Smooth muscle cell (in vitro differentiated cells): Measurements from ENCODE around the gene SC5D. TPM values are rescaled to one million over a fixed set of nuclear protein-coding genes. Genes with fewer than 3 reads are reported as not detected.

Experiments
- DNase-seq: peaks from one replicate; lab custom pipeline; 2025; ENCODE audit not compliant: unreplicated experiment; lab: John Stamatoyannopoulos, UW
- H2AFZ ChIP-seq: fragments of 200-600 bp; sonication (generic); 2 replicates; pipeline ENCODE4 v1.6.0; 2016; ENCODE audit warnings: antibody characterized with exemption, low read depth, mild to moderate bottlenecking
- H3F3A ChIP-seq: fragments of 200-600 bp; sonication (generic); 2 replicates; pipeline ENCODE4 v1.6.0; 2017; ENCODE audit warnings: antibody characterized with exemption, low read depth
- H3K27ac ChIP-seq: fragments of 200-600 bp; sonication (generic); 2 replicates; pipeline ENCODE4 v1.5.1; 2016; ENCODE audit warnings: low read depth, mild to moderate bottlenecking
- H3K27me3 ChIP-seq: fragments of 200-600 bp; sonication (generic); 2 replicates; pipeline ENCODE4 v1.6.1; 2016; ENCODE audit warnings: low read depth, mild to moderate bottlenecking
- H3K36me3 ChIP-seq: fragments of 200-600 bp; sonication (generic); 2 replicates; pipeline ENCODE4 v1.5.1; 2016; ENCODE audit warnings: low read depth
- H3K4me1 ChIP-seq: fragments of 200-600 bp; sonication (generic); 2 replicates; pipeline ENCODE4 v1.5.1; 2016; ENCODE audit warnings: low read depth
- H3K4me2 ChIP-seq: fragments of 200-600 bp; sonication (generic); 2 replicates; pipeline ENCODE4 v1.6.0; 2016; ENCODE audit warnings: mild to moderate bottlenecking
- H3K4me3 ChIP-seq: fragments of 200-600 bp; sonication (generic); 2 replicates; pipeline ENCODE4 v1.5.1; 2016; ENCODE audit warnings: mild to moderate bottlenecking
- H3K79me2 ChIP-seq: fragments of 200-600 bp; sonication (generic); 2 replicates; pipeline ENCODE4 v1.6.0; 2016; ENCODE audit warnings: low read depth, mild to moderate bottlenecking
- H3K9ac ChIP-seq: fragments of 200-600 bp; sonication (generic); 2 replicates; pipeline ENCODE4 v1.6.0; 2016; ENCODE audit warnings: low read depth
- H3K9me3 ChIP-seq: fragments of 200-600 bp; sonication (generic); replicated peaks from 2 replicates; pipeline ENCODE4 v1.5.1; 2016; ENCODE audit warnings: low read depth
- H4K20me1 ChIP-seq: fragments of 200-600 bp; sonication (generic); 2 replicates; pipeline ENCODE4 v1.6.0; 2016; ENCODE audit warnings: low read depth
- CTCF ChIP-seq: fragments of 200-600 bp; sonication (generic); IDR thresholded peaks from 2 replicates; pipeline ENCODE4 v1.5.1; 2017; ENCODE audit warnings: borderline replicate concordance, mild to moderate bottlenecking, antibody characterized with exemption; ENCODE audit not compliant: insufficient read depth, poor library complexity, severe bottlenecking
- WGBS: methylation state at CpG from one replicate; pipeline ENCODE4 v1.1.7; 2016; ENCODE audit warnings: low lambda C conversion rate; 5-methylcytosine and 5-hydroxymethylcytosine counted together
- polyA plus RNA-seq: library from polyadenylated mRNA; unstranded; fragments of >200 nt; fragmentation: Nextera tagmentation; extraction: Ambion mirVana; gene quantifications from 2 replicates; pipeline ENCODE4 v1.2.1, GENCODE V29; 2016
- total RNA-seq: library from RNA; depleted of rRNA; stranded (reverse); fragments of >200 nt; gene quantifications from 2 replicates; pipeline ENCODE4 v1.2.3, GENCODE V29; 2014

The SC5D gene
- total and polyA plus RNA-seq, 2 experiments from 2014 or later, result 59.5 to 138 TPM

GRCh38 chr11:121337740-121338272 is 45.2 kb downstream of the SC5D start:
- Histone ChIP-seq H3K79me2 (no peaks in the 10 kb centered on the region), H2AFZ (no peak overlapping the region), H3K4me2 (no peak overlapping the region), H4K20me1 (no peaks in the 10 kb centered on the region), H3F3A (no peaks in the 10 kb centered on the region), H3K9me3 (no peaks in the 10 kb centered on the region), H3K4me3 (no peak overlapping the region), H3K36me3 (no peaks in the 10 kb centered on the region), H3K4me1 (no peaks in the 10 kb centered on the region), H3K27me3 (no peaks in the 10 kb centered on the region), H3K9ac (no peak overlapping the region), H3K27ac (no peak overlapping the region)
- no peak for DNase-seq
- 94% methylated on average over 6 of the region's 6 CpGs for WGBS
- no peak for TF ChIP-seq CTCF

- no peak for DNase-seq
These were observed 46.0 kb downstream of the SC5D start for GRCh38 chr11:121338536-121338935.

GRCh38 chr11:121340032-121340580 is 47.5 kb downstream of the SC5D start:
- Histone ChIP-seq H3K27me3 (no peaks in the 10 kb centered on the region), H3K36me3 (no peaks in the 10 kb centered on the region), H3K4me1 (no peaks in the 10 kb centered on the region), H3K9me3 (no peaks in the 10 kb centered on the region), H3F3A (no peaks in the 10 kb centered on the region), H3K79me2 (no peaks in the 10 kb centered on the region), H4K20me1 (no peaks in the 10 kb centered on the region), H3K9ac (no peak overlapping the region), H3K27ac (no peak overlapping the region), H2AFZ (no peak overlapping the region), H3K4me3 (no peak overlapping the region), H3K4me2 (no peak overlapping the region)
- TF ChIP-seq CTCF, result no peak
- WGBS, result 95% methylated on average over 4 of the region's 4 CpGs
- DNase-seq, result no peak

More at GRCh38 chr11:121338536-121338935, 46.0 kb downstream of the SC5D start:
- 97% methylated on average over 11 of the region's 11 CpGs for whole genome bisulfite sequencing
- Histone ChIP-seq H3K36me3 (no peaks in the 10 kb centered on the region), H3K9ac (no peak overlapping the region), H3K4me2 (no peak overlapping the region), H2AFZ (no peak overlapping the region), H3K27ac (no peak overlapping the region), H3K4me1 (no peaks in the 10 kb centered on the region), H3F3A (no peaks in the 10 kb centered on the region), H3K79me2 (no peaks in the 10 kb centered on the region), H3K4me3 (no peak overlapping the region), H3K9me3 (no peaks in the 10 kb centered on the region), H4K20me1 (no peaks in the 10 kb centered on the region), H3K27me3 (no peaks in the 10 kb centered on the region)
- no peak for TF ChIP-seq CTCF

GRCh38 chr11:121341609-121342008 is 49.0 kb downstream of the SC5D start:
- 95% methylated on average over 4 of the region's 4 CpGs for WGBS
- no peaks in the 10 kb centered on the region for H3K36me3 ChIP-seq
- no peak overlapping the region for H3K4me2 ChIP-seq
- H3F3A ChIP-seq, result no peaks in the 10 kb centered on the region
- H3K9me3 ChIP-seq, result no peaks in the 10 kb centered on the region
- H3K79me2 ChIP-seq, result no peaks in the 10 kb centered on the region
- no peaks in the 10 kb centered on the region for H4K20me1 ChIP-seq
- no peaks in the 10 kb centered on the region for H3K4me1 ChIP-seq
- no peak for TF ChIP-seq CTCF
- H3K4me3 ChIP-seq, result no peak overlapping the region
- no peak overlapping the region for H3K9ac ChIP-seq
- DNase-seq, result no peak
- H3K27me3 ChIP-seq, result no peaks in the 10 kb centered on the region
- no peak overlapping the region for H3K27ac ChIP-seq
- H2AFZ ChIP-seq, result no peak overlapping the region
